OCI-LY7 (cell line): Measurements from ENCODE around the gene FDXR.

ENCODE experiments used
- EZH2phosphoT487 ChIP-seq: fragments of 200-600 bp; sonication (generic); IDR thresholded peaks from 2 replicates; pipeline ENCODE4 v1.6.1; 2018; ENCODE audit warnings: low read depth, borderline replicate concordance, mild to moderate bottlenecking, mixed run types, antibody characterized with exemption, low read length, moderate library complexity, mixed read lengths
- TF ChIP-seq, protein P1 (sequence below): fragments of 200-600 bp; sonication (generic); conservative IDR thresholded peaks from 2 replicates; pipeline ENCODE4 v1.5.1; 2014; ENCODE audit warnings: mild to moderate bottlenecking, antibody characterized with exemption, low read length, moderate library complexity, mixed read lengths

DNA sequence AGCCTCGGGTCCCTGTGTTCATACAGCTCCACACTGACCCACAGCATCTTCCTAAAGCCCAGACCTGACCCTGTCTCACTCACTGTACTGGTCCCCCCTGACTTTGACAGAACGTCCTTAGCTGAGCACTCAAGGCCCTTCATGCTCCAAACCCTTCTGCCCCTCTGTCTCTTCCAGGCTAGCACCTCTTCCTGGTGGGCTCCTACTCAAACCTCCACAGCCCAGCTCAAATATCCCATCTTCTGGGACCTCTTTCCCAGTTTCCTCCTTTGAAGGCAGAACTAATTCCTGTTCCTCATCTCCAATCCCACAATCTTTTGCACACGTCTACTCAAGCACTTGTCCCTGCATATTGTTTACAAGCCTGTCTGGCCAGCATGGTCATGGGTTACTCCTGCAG, 21.9 kb downstream of the FDXR start:
- TF ChIP-seq, protein P1, sequence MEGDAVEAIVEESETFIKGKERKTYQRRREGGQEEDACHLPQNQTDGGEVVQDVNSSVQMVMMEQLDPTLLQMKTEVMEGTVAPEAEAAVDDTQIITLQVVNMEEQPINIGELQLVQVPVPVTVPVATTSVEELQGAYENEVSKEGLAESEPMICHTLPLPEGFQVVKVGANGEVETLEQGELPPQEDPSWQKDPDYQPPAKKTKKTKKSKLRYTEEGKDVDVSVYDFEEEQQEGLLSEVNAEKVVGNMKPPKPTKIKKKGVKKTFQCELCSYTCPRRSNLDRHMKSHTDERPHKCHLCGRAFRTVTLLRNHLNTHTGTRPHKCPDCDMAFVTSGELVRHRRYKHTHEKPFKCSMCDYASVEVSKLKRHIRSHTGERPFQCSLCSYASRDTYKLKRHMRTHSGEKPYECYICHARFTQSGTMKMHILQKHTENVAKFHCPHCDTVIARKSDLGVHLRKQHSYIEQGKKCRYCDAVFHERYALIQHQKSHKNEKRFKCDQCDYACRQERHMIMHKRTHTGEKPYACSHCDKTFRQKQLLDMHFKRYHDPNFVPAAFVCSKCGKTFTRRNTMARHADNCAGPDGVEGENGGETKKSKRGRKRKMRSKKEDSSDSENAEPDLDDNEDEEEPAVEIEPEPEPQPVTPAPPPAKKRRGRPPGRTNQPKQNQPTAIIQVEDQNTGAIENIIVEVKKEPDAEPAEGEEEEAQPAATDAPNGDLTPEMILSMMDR, result no peak
- no peak for TF ChIP-seq EZH2phosphoT487
